GM21717 (cell line): ENCODE measurements around the gene SERINC5.

Experiments used
- ATAC-seq: cut with Tn5 transposase; IDR thresholded peaks from one replicate; pipeline ENCODE4 v1.9.1; 2021; ENCODE audit warnings: mild to moderate bottlenecking, moderate library complexity; ENCODE audit not compliant: unreplicated experiment

SERINC5 gene

GRCh38 chr5:80230269-80230992 lies 25.4 kb downstream of the SERINC5 start:
- no peak for ATAC-seq

- ATAC-seq: no peak
These were observed 26.0 kb downstream of the SERINC5 start for GRCh38 chr5:80229902-80230255.

GRCh38 chr5:80227979-80228596 lies 27.8 kb downstream of the SERINC5 start:
- ATAC-seq: no peak

GRCh38 chr5:80225934-80226326 lies 29.9 kb downstream of the SERINC5 start:
- no peak for ATAC-seq

GRCh38 chr5:80225189-80225933 lies 30.5 kb downstream of the SERINC5 start:
- no peak for ATAC-seq

GRCh38 chr5:80223561-80223960 lies 32.3 kb downstream of the SERINC5 start:
- ATAC-seq: no peak

GRCh38 chr5:80220245-80220897 lies 35.5 kb downstream of the SERINC5 start:
- no peak for ATAC-seq

GRCh38 chr5:80219391-80219790 lies 36.5 kb downstream of the SERINC5 start:
- no peak for ATAC-seq

- no peak for ATAC-seq
These were observed 38.2 kb downstream of the SERINC5 start for GRCh38 chr5:80217667-80218066.

GRCh38 chr5:80216753-80217596 lies 38.9 kb downstream of the SERINC5 start:
- no peak for ATAC-seq

GRCh38 chr5:80216096-80216495 lies 39.8 kb downstream of the SERINC5 start:
- ATAC-seq: no peak

- no peak for ATAC-seq
These were observed 40.3 kb downstream of the SERINC5 start for GRCh38 chr5:80215523-80215922.

GRCh38 chr5:80213466-80213865 lies 42.4 kb downstream of the SERINC5 start:
- no peak for ATAC-seq

- ATAC-seq: no peak
These were observed 43.6 kb downstream of the SERINC5 start for GRCh38 chr5:80212171-80212667.

- no peak for ATAC-seq
These were observed 44.5 kb downstream of the SERINC5 start for GRCh38 chr5:80211327-80211726.

GRCh38 chr5:80210014-80210413 lies 45.8 kb downstream of the SERINC5 start:
- no peak for ATAC-seq

GRCh38 chr5:80208381-80208780 lies 47.5 kb downstream of the SERINC5 start:
- ATAC-seq: no peak

- ATAC-seq: no peak
These were observed 48.0 kb downstream of the SERINC5 start for GRCh38 chr5:80207832-80208231.

- no peak for ATAC-seq
These were observed 49.6 kb downstream of the SERINC5 start for GRCh38 chr5:80206282-80206681.

GRCh38 chr5:80205846-80206245 lies 50.0 kb downstream of the SERINC5 start:
- no peak for ATAC-seq
